CD8-positive, alpha-beta memory T cell (primary cell): ENCODE data around the gene DENND4A. TPM values are rescaled to one million over a fixed set of nuclear protein-coding genes. Genes with fewer than 3 reads are reported as not detected.
A peak's percentile ranks its signal among the peaks of the same experiment; 100 is the strongest.

Experiments used
- CTCF ChIA-PET: fragments of 350-600 bp; sonication (Branson Sonifier 250); formaldehyde crosslinking; loops from one replicate; lab custom pipeline; 2021; ENCODE audit warnings: antibody characterized with exemption; lab: Charles Lee
- POLR2A ChIA-PET: fragments of 350-600 bp; sonication (Branson Sonifier 250); formaldehyde crosslinking; loops from one replicate; lab custom pipeline; 2021; ENCODE audit warnings: antibody characterized with exemption; lab: Charles Lee
- DNase-seq, 5 donors: peaks; one replicate each; pipeline versions ENCODE4 v3.0.0 to v3.0.0-alpha.2; 2020 to 2022; ENCODE audit warnings: mixed read lengths in 1 of 5
- H3K27ac ChIP-seq: one replicate; pipeline ENCODE4 v1.7.0; 2013; ENCODE audit warnings: low read depth, mild to moderate bottlenecking, low read length, moderate library complexity
- H3K27me3 ChIP-seq: 2 replicates; pipeline ENCODE4 v1.7.0; 2013; ENCODE audit warnings: low read length, mild to moderate bottlenecking; ENCODE audit not compliant: insufficient read depth, poor library complexity, severe bottlenecking
- H3K36me3 ChIP-seq: 2 replicates; pipeline ENCODE4 v1.7.0; 2013; ENCODE audit warnings: mild to moderate bottlenecking, low read length, moderate library complexity; ENCODE audit not compliant: insufficient read depth
- H3K4me1 ChIP-seq: 2 replicates; pipeline ENCODE4 v1.7.0; 2013; ENCODE audit warnings: mild to moderate bottlenecking, low read length, moderate library complexity; ENCODE audit not compliant: insufficient read depth
- H3K4me3 ChIP-seq: 2 replicates; pipeline ENCODE4 v1.7.0; 2013; ENCODE audit warnings: mild to moderate bottlenecking, low read length
- H3K9me3 ChIP-seq: 2 replicates; pipeline ENCODE4 v1.7.0; 2013; ENCODE audit warnings: mild to moderate bottlenecking, low read length
- H3K27ac Mint-ChIP-seq, 8 donors: one replicate each; pipeline ENCODE4 v1.8.0; 2020 to 2021; ENCODE audit warnings: mixed read lengths in 8 of 8, mild to moderate bottlenecking in 6 of 8, inconsistent platforms in 3 of 8, moderate library complexity in 3 of 8
- H3K27me3 Mint-ChIP-seq, 2 donors: one replicate each; pipeline ENCODE4 v1.8.0; 2020 to 2021; ENCODE audit warnings: mixed read lengths in 2 of 2, mild to moderate bottlenecking in 1 of 2, moderate library complexity in 1 of 2
- H3K36me3 Mint-ChIP-seq, 3 donors: one replicate each; pipeline ENCODE4 v1.8.0; 2020 to 2021; ENCODE audit warnings: mixed read lengths in 3 of 3, inconsistent platforms in 1 of 3, mild to moderate bottlenecking in 1 of 3
- H3K4me1 Mint-ChIP-seq, 3 donors: one replicate each; pipeline ENCODE4 v1.8.0; 2020 to 2021; ENCODE audit warnings: mixed read lengths in 3 of 3, inconsistent platforms in 1 of 3, mild to moderate bottlenecking in 1 of 3
- H3K4me3 Mint-ChIP-seq, 7 donors: one replicate each; pipeline ENCODE4 v1.8.0; 2020 to 2021; ENCODE audit warnings: mixed read lengths in 7 of 7, mild to moderate bottlenecking in 6 of 7, moderate library complexity in 4 of 7, inconsistent platforms in 2 of 7
- H3K9me3 Mint-ChIP-seq, 5 donors: one replicate each; pipeline ENCODE4 v1.8.0; 2020 to 2022; ENCODE audit warnings: mixed read lengths in 5 of 5, mild to moderate bottlenecking in 3 of 5, moderate library complexity in 2 of 5, inconsistent platforms in 1 of 5
- polyA plus RNA-seq: library from polyadenylated mRNA; unstranded; fragments of 300-500 nt; fragmentation: Illumina TruSeq; gene quantifications from one replicate; pipeline ENCODE4 v1.2.3, GENCODE V29; 2021
- total RNA-seq, 2 experiments: library from RNA; stranded (reverse); gene quantifications; one replicate each; pipeline ENCODE4 v1.2.3, GENCODE V29; 2021

The DENND4A gene
- total and polyA plus RNA-seq, 3 experiments from 2014 or later = 21.5 to 54.3 (median 47.2) TPM

DNA sequence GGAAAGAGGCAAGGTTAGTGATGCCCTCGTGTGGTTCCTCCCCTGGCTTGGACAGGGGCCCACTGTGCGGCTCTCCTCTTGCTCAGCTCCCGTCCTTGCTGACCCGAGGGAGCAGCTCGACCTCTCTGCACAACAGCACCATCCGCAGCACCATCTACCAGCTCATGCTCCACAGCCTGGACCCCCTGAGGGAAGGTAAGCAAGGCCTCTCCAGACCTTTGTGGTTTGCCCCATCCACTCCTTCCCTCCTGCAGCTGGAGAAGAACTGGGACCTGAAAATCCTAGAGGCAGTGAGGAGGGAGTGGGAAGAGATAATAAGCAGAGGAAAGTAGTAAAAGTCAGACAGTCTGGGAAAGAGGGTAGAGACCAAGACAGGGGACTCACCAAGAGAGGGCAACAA lies 152.6 kb downstream of the DENND4A start:
- H3K27ac Mint-ChIP-seq = peak overlapping the region in 2 of 8 donors; percentile 33 to 52
- H3K4me3 ChIP-seq = no peak overlapping the region
- no peaks in the 10 kb centered on the region for H3K27me3 Mint-ChIP-seq
- no peaks in the 10 kb centered on the region for H3K27me3 ChIP-seq
- H3K36me3 ChIP-seq = no peaks in the 10 kb centered on the region
- peaks cover 6 to 11% (median 7%) of the 10 kb centered on the region in 3 donors for H3K4me1 Mint-ChIP-seq
- H3K9me3 Mint-ChIP-seq = no peaks in the 10 kb centered on the region
- POLR2A ChIA-PET = no interaction called here
- CTCF ChIA-PET = interaction anchor here (1.0 to 3.9 kb wide), 8 partner anchors 9 to 648 kb away, joined by 3 to 40 read pairs (median 6); partner anchors contain the start of gene RAB11A
- H3K36me3 Mint-ChIP-seq = no peaks in the 10 kb centered on the region
- no peak overlapping the region for H3K27ac ChIP-seq
- H3K9me3 ChIP-seq = no peaks in the 10 kb centered on the region
- H3K4me3 Mint-ChIP-seq = no peak overlapping the region
- DNase-seq = no peak
- peaks cover 8% of the 10 kb centered on the region for H3K4me1 ChIP-seq

DNA sequence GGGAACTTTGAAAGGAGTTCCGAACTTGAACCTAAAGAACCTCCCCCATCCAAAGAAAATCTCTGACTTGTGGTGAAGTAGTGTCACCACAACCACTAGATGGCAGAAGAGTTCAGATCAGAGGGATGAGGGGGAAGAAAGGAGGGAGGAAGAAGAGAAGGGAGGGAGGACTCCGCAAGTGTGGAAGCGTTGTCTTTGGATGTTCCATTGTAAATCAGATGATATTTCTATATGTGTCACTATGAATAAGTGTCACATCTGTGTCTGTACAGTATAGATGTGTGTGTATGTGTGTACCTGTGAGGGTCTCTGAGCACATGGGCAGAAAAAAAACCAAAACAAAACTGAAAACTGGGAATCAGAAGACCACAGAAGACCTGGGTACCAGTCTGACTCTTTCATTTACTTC lies 153.4 kb downstream of the DENND4A start:
- peaks cover 8% of the 10 kb centered on the region for H3K4me1 ChIP-seq
- H3K27ac ChIP-seq = no peak overlapping the region
- no peaks in the 10 kb centered on the region for H3K9me3 Mint-ChIP-seq
- no peaks in the 10 kb centered on the region for H3K27me3 Mint-ChIP-seq
- H3K27ac Mint-ChIP-seq = peak overlapping the region in 4 of 8 donors; percentile 0 to 18 (median 0)
- ChIA-PET CTCF (interaction anchor here (0.8 to 3.9 kb wide), 13 partner anchors 10 to 649 kb away, joined by 3 to 40 read pairs (median 4); partner anchors contain the start of genes RAB11A and SLC24A1), POLR2A (no interaction called here)
- H3K4me1 Mint-ChIP-seq = peaks cover 6 to 15% (median 7%) of the 10 kb centered on the region in 3 donors
- H3K9me3 ChIP-seq = no peaks in the 10 kb centered on the region
- H3K4me3 Mint-ChIP-seq = peak overlapping the region in 1 of 7 donors; percentile 5
- peak in 3 of 5 donors; percentile 11 to 64 (median 61) for DNase-seq
- H3K36me3 Mint-ChIP-seq = peaks cover 0 to under 1% (median 0%) of the 10 kb centered on the region in 3 donors
- H3K4me3 ChIP-seq = no peak overlapping the region
- H3K36me3 ChIP-seq = no peaks in the 10 kb centered on the region
- no peaks in the 10 kb centered on the region for H3K27me3 ChIP-seq

DNA sequence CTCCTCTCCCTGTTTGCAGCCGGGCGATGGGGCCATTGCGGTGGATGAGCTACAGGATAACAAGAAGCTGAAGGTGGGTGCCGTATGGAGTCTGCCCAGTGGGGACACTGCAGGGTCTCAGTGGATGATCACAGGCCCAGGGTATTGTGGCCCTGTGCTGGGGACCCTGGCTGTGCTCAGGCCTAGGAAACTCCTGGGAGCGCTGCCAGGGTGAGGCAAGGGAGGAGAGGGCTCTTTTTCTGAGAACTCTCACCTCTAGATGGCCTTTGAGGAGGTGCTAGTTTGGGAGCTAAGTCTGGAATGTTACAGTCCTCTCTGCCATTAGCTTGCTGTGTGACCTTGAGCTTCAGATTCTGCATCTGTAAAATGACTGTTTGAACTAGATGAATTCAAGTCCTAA lies 154.0 kb downstream of the DENND4A start:
- peaks cover 6 to 16% (median 7%) of the 10 kb centered on the region in 3 donors for H3K4me1 Mint-ChIP-seq

DNA sequence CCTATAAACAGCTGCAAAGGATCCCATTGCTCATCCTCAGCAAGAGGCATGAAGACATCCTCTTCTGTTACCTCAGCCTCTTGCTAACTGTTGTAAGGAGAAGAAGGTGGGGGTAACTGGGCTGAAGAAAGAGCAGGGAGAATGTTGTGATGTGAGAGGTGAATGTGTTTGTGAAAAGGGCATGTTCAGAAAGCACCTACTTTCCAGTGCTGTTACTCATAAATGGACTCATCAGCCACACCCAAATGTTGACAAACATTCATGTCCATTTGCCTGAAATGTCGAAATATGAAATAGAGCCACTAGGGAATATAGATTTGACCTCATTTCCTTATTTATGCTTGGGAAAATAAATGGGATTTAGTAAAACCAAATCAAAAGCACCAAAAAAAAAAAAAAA lies 157.7 kb downstream of the DENND4A start:
- no peak for DNase-seq
- POLR2A ChIA-PET = no interaction called here
- CTCF ChIA-PET = no interaction called here
- no peaks in the 10 kb centered on the region for H3K9me3 Mint-ChIP-seq
- no peak overlapping the region for H3K27ac Mint-ChIP-seq
- Histone ChIP-seq H3K4me1 (peaks cover 13% of the 10 kb centered on the region), H3K9me3 (no peaks in the 10 kb centered on the region), H3K36me3 (no peaks in the 10 kb centered on the region), H3K27ac (no peak overlapping the region), H3K4me3 (no peak overlapping the region), H3K27me3 (no peaks in the 10 kb centered on the region)
- H3K27me3 Mint-ChIP-seq = peaks cover 0 to 3% of the 10 kb centered on the region in 2 donors
- peaks cover 0 to 1% (median 0%) of the 10 kb centered on the region in 3 donors for H3K36me3 Mint-ChIP-seq
- no peak overlapping the region for H3K4me3 Mint-ChIP-seq
- peaks cover 22 to 42% (median 26%) of the 10 kb centered on the region in 3 donors for H3K4me1 Mint-ChIP-seq

More for the DNA sequence above, 154.0 kb downstream of the DENND4A start:
- Histone ChIP-seq H3K9me3 (no peaks in the 10 kb centered on the region), H3K36me3 (no peaks in the 10 kb centered on the region), H3K4me1 (peaks cover 8% of the 10 kb centered on the region), H3K4me3 (no peak overlapping the region), H3K27me3 (no peaks in the 10 kb centered on the region), H3K27ac (no peak overlapping the region)
- CTCF ChIA-PET = interaction anchor here (0.8 to 3.9 kb wide), 10 partner anchors 10 to 231 kb away, joined by 3 to 40 read pairs (median 4); partner anchors contain the start of genes RAB11A and SLC24A1
- Mint-ChIP-seq H3K4me3 (peak overlapping the region in 1 of 7 donors; percentile 33), H3K36me3 (peaks cover 0 to 1% (median 0%) of the 10 kb centered on the region in 3 donors), H3K9me3 (no peaks in the 10 kb centered on the region), H3K27me3 (no peaks in the 10 kb centered on the region), H3K27ac (peak overlapping the region in 2 of 8 donors; percentile 1 to 18)
- POLR2A ChIA-PET = no interaction called here
- no peak for DNase-seq

DNA sequence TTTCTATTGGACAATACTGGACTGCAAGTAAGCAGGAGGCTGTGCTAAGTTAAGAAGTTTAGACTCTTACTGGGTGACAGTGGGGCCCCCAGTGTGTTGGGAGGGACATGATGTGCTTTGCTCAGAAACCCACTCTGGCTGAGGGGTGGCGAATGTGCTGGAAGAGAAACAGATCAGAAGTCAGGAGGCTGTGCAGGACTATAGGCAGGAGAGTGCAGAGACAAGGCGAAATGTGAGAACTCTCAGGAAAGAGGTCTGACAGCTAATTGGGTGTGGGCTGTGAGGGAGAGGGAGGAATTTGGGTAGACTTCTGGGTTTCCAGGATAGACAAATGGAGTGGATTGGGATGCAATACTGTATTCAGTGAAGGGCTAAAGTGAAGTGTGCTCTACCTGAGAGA lies 158.3 kb downstream of the DENND4A start:
- POLR2A ChIA-PET = no interaction called here
- no peak overlapping the region for H3K27ac ChIP-seq
- H3K36me3 ChIP-seq = no peaks in the 10 kb centered on the region
- no peak overlapping the region for H3K4me3 ChIP-seq
- CTCF ChIA-PET = no interaction called here
- H3K27me3 ChIP-seq = no peaks in the 10 kb centered on the region
- H3K9me3 ChIP-seq = no peaks in the 10 kb centered on the region
- H3K27me3 Mint-ChIP-seq = peaks cover 0 to 3% of the 10 kb centered on the region in 2 donors
- no peak for DNase-seq
- peaks cover 0 to 1% (median 0%) of the 10 kb centered on the region in 3 donors for H3K36me3 Mint-ChIP-seq
- no peaks in the 10 kb centered on the region for H3K9me3 Mint-ChIP-seq
- H3K27ac Mint-ChIP-seq = peak overlapping the region in 2 of 8 donors; percentile 64 to 68
- H3K4me1 ChIP-seq = peaks cover 8% of the 10 kb centered on the region
- no peak overlapping the region for H3K4me3 Mint-ChIP-seq
- peaks cover 21 to 37% (median 25%) of the 10 kb centered on the region in 3 donors for H3K4me1 Mint-ChIP-seq

DNA sequence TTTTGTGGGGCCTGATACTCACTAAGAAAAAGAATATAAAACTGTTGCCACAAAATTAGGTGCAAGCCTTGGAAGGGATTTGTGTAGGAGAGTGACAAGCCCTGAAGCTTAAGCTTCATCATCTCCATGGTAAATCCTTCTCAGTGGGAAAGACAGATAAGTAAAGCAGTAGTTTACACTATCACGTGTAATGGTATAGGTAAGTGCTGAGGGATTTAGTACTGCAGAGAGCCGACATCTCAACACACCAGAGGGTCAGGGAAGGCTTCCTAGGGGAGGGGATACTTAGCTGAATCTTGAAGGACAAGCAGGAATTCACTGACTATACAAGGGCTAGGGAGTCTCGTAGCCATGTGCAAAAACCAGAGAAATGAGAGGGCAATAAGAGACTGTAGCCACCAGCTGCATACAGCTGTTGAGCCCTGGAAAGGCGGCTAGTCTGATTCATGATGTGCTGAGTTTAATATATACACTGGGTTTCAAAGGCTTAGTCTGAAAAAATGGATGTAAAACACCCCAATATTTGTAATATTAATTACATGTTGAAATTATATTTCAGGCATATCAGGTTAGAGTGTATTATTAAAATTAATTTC lies 159.2 kb downstream of the DENND4A start:
- Mint-ChIP-seq H3K9me3 (no peaks in the 10 kb centered on the region), H3K27ac (peak overlapping the region in 3 of 8 donors; percentile 9 to 45 (median 14)), H3K4me3 (no peak overlapping the region), H3K4me1 (peaks cover 16 to 31% (median 19%) of the 10 kb centered on the region in 3 donors), H3K36me3 (peaks cover 0 to 1% (median 0%) of the 10 kb centered on the region in 3 donors), H3K27me3 (peaks cover 0 to 3% of the 10 kb centered on the region in 2 donors)
- no peaks in the 10 kb centered on the region for H3K9me3 ChIP-seq
- CTCF ChIA-PET = interaction anchor here (1.2 kb wide), 1 partner anchor 22 kb away, joined by 4 read pairs; the partner anchor contains the start of gene INTS14
- no peaks in the 10 kb centered on the region for H3K27me3 ChIP-seq
- H3K4me3 ChIP-seq = no peak overlapping the region
- H3K27ac ChIP-seq = no peak overlapping the region
- POLR2A ChIA-PET = no interaction called here
- DNase-seq = no peak
- H3K36me3 ChIP-seq = no peaks in the 10 kb centered on the region
- peaks cover 5% of the 10 kb centered on the region for H3K4me1 ChIP-seq

DNA sequence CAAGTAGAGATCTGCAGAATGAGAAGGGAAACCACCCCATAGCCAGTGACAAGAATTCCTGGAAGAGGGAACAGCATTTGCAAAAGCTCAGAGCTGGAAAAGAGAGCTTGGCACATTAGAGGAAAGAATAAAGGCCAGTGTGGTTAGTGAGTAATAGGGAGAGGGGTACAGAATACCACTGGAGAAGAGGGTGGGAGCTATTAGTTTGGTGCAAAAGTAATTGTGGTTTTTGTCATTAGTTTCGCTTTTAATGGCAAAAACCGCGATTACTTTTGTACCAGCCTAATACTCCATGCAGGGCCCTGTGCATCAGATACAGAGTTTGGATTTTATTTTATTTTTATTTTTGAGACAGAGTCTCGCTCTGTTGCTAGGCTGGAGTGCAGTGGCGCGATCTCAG lies 160.6 kb downstream of the DENND4A start:
- H3K4me1 ChIP-seq = peaks cover 5% of the 10 kb centered on the region
- Mint-ChIP-seq H3K27me3 (peaks cover 0 to 3% of the 10 kb centered on the region in 2 donors), H3K27ac (peak overlapping the region in 4 of 8 donors; percentile 16 to 79 (median 42)), H3K36me3 (peaks cover 0 to 6% (median 1%) of the 10 kb centered on the region in 3 donors), H3K4me3 (peak overlapping the region; percentile 44 to 87 (median 61)), H3K9me3 (no peaks in the 10 kb centered on the region), H3K4me1 (peaks cover 16 to 31% (median 19%) of the 10 kb centered on the region in 3 donors)
- DNase-seq = no peak
- no peaks in the 10 kb centered on the region for H3K27me3 ChIP-seq
- H3K36me3 ChIP-seq = no peaks in the 10 kb centered on the region
- no peaks in the 10 kb centered on the region for H3K9me3 ChIP-seq
- POLR2A ChIA-PET = no interaction called here
- H3K27ac ChIP-seq = no peak overlapping the region
- CTCF ChIA-PET = interaction anchor here (1.0 to 1.1 kb wide), 2 partner anchors 21 to 237 kb away, joined by 3 to 4 read pairs; partner anchors contain the start of genes INTS14 and RAB11A
- no peak overlapping the region for H3K4me3 ChIP-seq

DNA sequence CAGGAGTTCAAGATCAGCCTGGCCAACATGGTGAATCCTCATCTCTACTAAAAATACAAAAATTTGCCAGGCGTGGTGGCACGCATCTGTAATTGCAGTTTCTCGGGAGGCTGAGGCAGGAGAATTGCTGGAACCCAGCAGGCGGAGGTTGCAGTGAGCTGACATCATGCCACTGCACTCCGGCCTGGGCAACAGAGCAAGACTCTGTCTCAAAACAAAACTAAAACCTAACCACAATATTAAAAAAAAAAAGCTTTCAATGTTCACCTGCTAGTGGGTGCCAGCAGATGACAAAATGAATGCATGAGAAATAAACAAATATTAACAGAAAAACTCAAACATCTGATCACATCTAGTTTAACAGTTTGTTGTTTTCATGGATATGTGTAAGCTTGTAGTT lies 161.3 kb downstream of the DENND4A start:
- Mint-ChIP-seq H3K36me3 (peaks cover 2 to 11% (median 3%) of the 10 kb centered on the region in 3 donors), H3K4me1 (peaks cover 16 to 31% (median 19%) of the 10 kb centered on the region in 3 donors), H3K4me3 (peak overlapping the region in 2 of 7 donors; percentile 3 to 57), H3K27ac (peak overlapping the region in 1 of 8 donors; percentile 60), H3K27me3 (peaks cover 0 to 3% of the 10 kb centered on the region in 2 donors), H3K9me3 (no peaks in the 10 kb centered on the region)
- no peak overlapping the region for H3K27ac ChIP-seq
- peaks cover 5% of the 10 kb centered on the region for H3K4me1 ChIP-seq
- no peaks in the 10 kb centered on the region for H3K27me3 ChIP-seq
- no peak overlapping the region for H3K4me3 ChIP-seq
- no peaks in the 10 kb centered on the region for H3K36me3 ChIP-seq
- POLR2A ChIA-PET = no interaction called here
- H3K9me3 ChIP-seq = no peaks in the 10 kb centered on the region
- DNase-seq = no peak
- CTCF ChIA-PET = interaction anchor here (1.0 to 1.1 kb wide), 2 partner anchors 20 to 238 kb away, joined by 3 to 4 read pairs; partner anchors contain the start of genes INTS14 and RAB11A
